Lower lobe of right lung (tissue), 2 donors: ENCODE data around the gene DEPDC5. TPM values are rescaled to one million over a fixed set of nuclear protein-coding genes. Genes with fewer than 3 reads are reported as not detected.

Source experiments
- ATAC-seq, 2 donors: fragments of 200-7000 bp; cut with Tn5 transposase; one replicate each; pipeline ENCODE4 v1.9.1; 2020 to 2022; ENCODE audit warnings: mild to moderate bottlenecking in 2 of 2, moderate library complexity in 2 of 2
- DNase-seq: peaks from one replicate; pipeline ENCODE4 v3.0.0-alpha.2; 2020
- H3K27ac ChIP-seq: fragments of 200-600 bp; one replicate; pipeline ENCODE4 v1.8.0; 2022
- H3K27me3 ChIP-seq: fragments of 200-600 bp; one replicate; pipeline ENCODE4 v1.8.0; 2022; ENCODE audit warnings: low read depth
- H3K36me3 ChIP-seq: fragments of 200-600 bp; one replicate; pipeline ENCODE4 v1.8.0; 2022; ENCODE audit warnings: mild to moderate bottlenecking
- H3K4me1 ChIP-seq: fragments of 200-600 bp; one replicate; pipeline ENCODE4 v1.8.0; 2022
- H3K4me3 ChIP-seq: fragments of 200-600 bp; one replicate; pipeline ENCODE4 v1.8.0; 2022; ENCODE audit warnings: mild to moderate bottlenecking
- H3K9me3 ChIP-seq: fragments of 200-600 bp; one replicate; pipeline ENCODE4 v1.8.0; 2022
- intact Hi-C: fragments of 100-400 bp; cut with DNase I; formaldehyde crosslinking; loops from one replicate; pipeline ENCODE4 v1.11.0; 2022
- total RNA-seq: library from RNA; stranded (reverse); fragmentation: NEBNext Ultra II Directional; extraction: Animal tissue kit (Norgen Biotek cat#: 25700); gene quantifications from one replicate; pipeline ENCODE4 v1.2.1, GENCODE V29; 2021
- TF ChIP-seq, protein P1 (sequence below): fragments of 200-600 bp; IDR thresholded peaks from one replicate; pipeline ENCODE4 v1.8.0; 2022; ENCODE audit warnings: antibody characterized with exemption, mild to moderate bottlenecking
- donor health status: DM: no; HTN: yes; CAD: no; lungs with severe emphysema.

DEPDC5 gene
- total RNA-seq, 1 donor from 2014 or later, result 29.0 TPM

- no peak for ATAC-seq
- Histone ChIP-seq H3K4me1 (no peaks in the 10 kb centered on the region), H3K4me3 (no peak overlapping the region), H3K27ac (no peak overlapping the region), H3K27me3 (no peaks in the 10 kb centered on the region), H3K9me3 (no peaks in the 10 kb centered on the region), H3K36me3 (no peaks in the 10 kb centered on the region)
- intact Hi-C loops, result no loop called here
- TF ChIP-seq, protein P1, sequence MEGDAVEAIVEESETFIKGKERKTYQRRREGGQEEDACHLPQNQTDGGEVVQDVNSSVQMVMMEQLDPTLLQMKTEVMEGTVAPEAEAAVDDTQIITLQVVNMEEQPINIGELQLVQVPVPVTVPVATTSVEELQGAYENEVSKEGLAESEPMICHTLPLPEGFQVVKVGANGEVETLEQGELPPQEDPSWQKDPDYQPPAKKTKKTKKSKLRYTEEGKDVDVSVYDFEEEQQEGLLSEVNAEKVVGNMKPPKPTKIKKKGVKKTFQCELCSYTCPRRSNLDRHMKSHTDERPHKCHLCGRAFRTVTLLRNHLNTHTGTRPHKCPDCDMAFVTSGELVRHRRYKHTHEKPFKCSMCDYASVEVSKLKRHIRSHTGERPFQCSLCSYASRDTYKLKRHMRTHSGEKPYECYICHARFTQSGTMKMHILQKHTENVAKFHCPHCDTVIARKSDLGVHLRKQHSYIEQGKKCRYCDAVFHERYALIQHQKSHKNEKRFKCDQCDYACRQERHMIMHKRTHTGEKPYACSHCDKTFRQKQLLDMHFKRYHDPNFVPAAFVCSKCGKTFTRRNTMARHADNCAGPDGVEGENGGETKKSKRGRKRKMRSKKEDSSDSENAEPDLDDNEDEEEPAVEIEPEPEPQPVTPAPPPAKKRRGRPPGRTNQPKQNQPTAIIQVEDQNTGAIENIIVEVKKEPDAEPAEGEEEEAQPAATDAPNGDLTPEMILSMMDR, result no peak
- no peak for DNase-seq
Observed at GRCh38 chr22:31937341-31937740, 183.5 kb downstream of the DEPDC5 start.

- Histone ChIP-seq H3K27ac (no peak overlapping the region), H3K4me1 (peaks cover 2% of the 10 kb centered on the region), H3K9me3 (no peaks in the 10 kb centered on the region), H3K27me3 (no peaks in the 10 kb centered on the region), H3K36me3 (no peaks in the 10 kb centered on the region), H3K4me3 (no peak overlapping the region)
- ATAC-seq (no peak), DNase-seq (no peak)
- intact Hi-C loops, result no loop called here
- TF ChIP-seq, protein P1, result no peak
Observed at GRCh38 chr22:31938296-31938695, 184.5 kb downstream of the DEPDC5 start.

DNA sequence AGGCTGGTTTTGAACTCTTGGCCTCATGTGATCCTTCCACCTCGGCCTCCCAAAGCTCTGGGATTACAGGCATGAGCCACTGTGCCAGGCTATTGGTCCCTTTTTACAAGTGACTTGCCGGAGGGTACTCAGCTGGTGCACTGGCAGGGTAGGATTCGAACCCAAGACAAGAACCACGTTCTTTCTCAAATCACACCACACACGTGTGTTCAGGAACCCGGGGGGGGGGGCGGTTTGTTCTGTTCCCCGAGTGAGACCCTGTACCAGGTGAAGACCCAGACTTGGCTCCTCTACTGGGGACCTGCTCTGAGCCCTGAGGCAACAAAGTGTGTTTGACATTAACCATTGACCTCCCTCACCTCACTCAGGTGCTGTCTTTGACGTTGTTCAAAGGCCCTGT is 186.7 kb downstream of the DEPDC5 start:
- no peak overlapping the region for H3K27ac ChIP-seq
- ATAC-seq, result no peak
- H3K4me1 ChIP-seq, result peaks cover 8% of the 10 kb centered on the region
- H3K9me3 ChIP-seq, result no peaks in the 10 kb centered on the region
- H3K27me3 ChIP-seq, result no peaks in the 10 kb centered on the region
- TF ChIP-seq, protein P1, result no peak
- no peak overlapping the region for H3K4me3 ChIP-seq
- intact Hi-C loops, result loop anchor here (10.0 kb wide), 1 partner anchor 66 kb away; no protein-coding TSS in a partner anchor
- DNase-seq, result no peak
- H3K36me3 ChIP-seq, result no peaks in the 10 kb centered on the region

DNA sequence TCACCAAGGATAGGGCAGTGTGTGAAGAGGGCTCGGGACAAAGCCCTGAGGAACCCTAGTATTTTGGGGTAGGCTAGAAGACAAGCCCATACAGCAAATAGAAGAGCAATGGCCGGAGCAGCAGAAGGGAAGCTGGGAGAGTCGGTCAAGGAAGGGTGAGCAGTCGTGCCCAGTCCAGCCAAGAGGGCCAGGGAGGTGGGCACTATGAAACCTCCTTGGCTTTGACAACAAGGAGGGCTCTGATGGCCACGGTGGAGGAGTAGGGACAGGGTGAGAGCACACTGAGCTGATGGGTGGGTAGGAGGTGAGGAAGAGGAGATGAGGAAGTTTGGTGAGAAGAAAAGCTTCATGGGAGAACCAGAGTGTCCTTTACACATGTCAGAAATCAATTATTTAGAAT is 188.3 kb downstream of the DEPDC5 start:
- DNase-seq (no peak), ATAC-seq (no peak)
- Histone ChIP-seq H3K4me3 (no peak overlapping the region), H3K9me3 (no peaks in the 10 kb centered on the region), H3K4me1 (peaks cover 24% of the 10 kb centered on the region), H3K27ac (no peak overlapping the region), H3K36me3 (no peaks in the 10 kb centered on the region), H3K27me3 (no peaks in the 10 kb centered on the region)
- intact Hi-C loops, result loop anchor here (10.0 kb wide), 1 partner anchor 67 kb away; no protein-coding TSS in a partner anchor
- TF ChIP-seq, protein P1, result no peak

DNA sequence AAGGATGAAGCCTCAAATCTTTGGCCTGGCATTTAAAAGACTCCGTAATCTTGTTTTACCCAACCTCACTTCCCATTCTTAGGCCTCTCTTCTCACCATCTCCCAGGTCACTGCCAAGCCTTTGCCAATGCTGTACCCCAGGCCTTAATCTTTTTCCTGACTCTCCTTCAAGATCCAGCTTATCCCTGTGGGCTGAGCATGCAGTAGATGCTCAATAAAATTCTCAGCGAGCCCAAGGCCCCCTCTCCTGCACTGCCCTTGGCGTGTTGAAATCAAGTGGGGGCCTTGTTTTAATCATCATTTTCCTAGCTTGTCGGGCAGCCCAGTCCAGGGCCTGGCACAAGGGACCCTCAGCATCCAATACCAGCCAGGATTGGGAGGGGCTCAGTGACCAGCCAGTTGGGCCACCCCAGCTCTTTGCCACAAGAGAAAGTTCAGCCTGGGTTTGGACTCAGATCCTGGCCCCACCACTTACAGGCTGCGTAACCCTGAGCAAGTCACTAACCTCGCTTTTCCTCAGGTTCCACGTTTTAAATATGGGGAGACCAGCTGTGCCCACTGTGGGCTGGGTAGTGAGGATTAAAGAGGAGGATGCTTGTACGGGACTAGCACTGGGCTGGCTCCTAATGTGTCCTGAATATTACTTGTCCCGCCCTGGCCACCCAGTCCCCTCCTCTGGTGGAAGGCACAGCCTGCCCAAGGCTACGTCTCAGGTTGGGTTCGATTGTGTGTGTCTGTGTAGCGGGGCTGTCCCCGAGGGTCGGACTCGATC is 189.6 kb downstream of the DEPDC5 start:
- H3K36me3 ChIP-seq, result peaks cover 7% of the 10 kb centered on the region
- H3K4me1 ChIP-seq, result peaks cover 37% of the 10 kb centered on the region
- H3K9me3 ChIP-seq, result no peaks in the 10 kb centered on the region
- DNase-seq, result no peak
- intact Hi-C loops, result loop anchor here (10.0 kb wide), 1 partner anchor 69 kb away; no protein-coding TSS in a partner anchor
- H3K27ac ChIP-seq, result peak overlapping the region; percentile 96
- ATAC-seq, result no peak
- no peaks in the 10 kb centered on the region for H3K27me3 ChIP-seq
- TF ChIP-seq, protein P1, result no peak
- peak overlapping the region; percentile 92 for H3K4me3 ChIP-seq
